GM21367 (cell line): ENCODE measurements around the gene DDX6.
"Not testable (repeated sequence)": the region's sequence is repeated elsewhere in the genome, so short reads cannot be mapped to it uniquely, and the experiment has no call there.

ENCODE experiments used
- ATAC-seq: cut with Tn5 transposase; IDR thresholded peaks from one replicate; pipeline ENCODE4 v1.9.1; 2021; ENCODE audit not compliant: unreplicated experiment

The DDX6 gene

GRCh38 chr11:118791111-118791960 is at the start of gene DDX6:
Gene DDX6 (minus strand): TSS chr11:118791164. CDS start chr11:118786251, 4,913 bp downstream.
- no peak for ATAC-seq

- ATAC-seq, result peak; percentile 62
Observed at GRCh38 chr11:118838905-118839553, 48.1 kb upstream of the DDX6 start.

- no peak for ATAC-seq
Observed at GRCh38 chr11:118837868-118838267, 46.9 kb upstream of the DDX6 start.

- ATAC-seq, result no peak
Observed at GRCh38 chr11:118834427-118835028, 43.6 kb upstream of the DDX6 start.

- no peak for ATAC-seq
Observed at GRCh38 chr11:118827118-118827517, 36.2 kb upstream of the DDX6 start.

- not testable (repeated sequence) for ATAC-seq
Observed at GRCh38 chr11:118822936-118823510, 32.1 kb upstream of the DDX6 start.

- peak; percentile 83 for ATAC-seq
Observed at GRCh38 chr11:118820412-118821357, 29.7 kb upstream of the DDX6 start.

GRCh38 chr11:118820025-118820379 is 29.0 kb upstream of the DDX6 start:
- not testable (repeated sequence) for ATAC-seq

- ATAC-seq, result no peak
Observed at GRCh38 chr11:118819334-118820024, 28.5 kb upstream of the DDX6 start.

- no peak for ATAC-seq
Observed at GRCh38 chr11:118818130-118818529, 27.2 kb upstream of the DDX6 start.

GRCh38 chr11:118813551-118813950 is 22.6 kb upstream of the DDX6 start:
- ATAC-seq, result no peak

- ATAC-seq, result no peak
Observed at GRCh38 chr11:118812485-118812884, 21.5 kb upstream of the DDX6 start.

- no peak for ATAC-seq
Observed at GRCh38 chr11:118807800-118808778, 17.1 kb upstream of the DDX6 start.

- no peak for ATAC-seq
Observed at GRCh38 chr11:118806400-118806799, 15.4 kb upstream of the DDX6 start.

GRCh38 chr11:118804094-118804493 is 13.1 kb upstream of the DDX6 start:
- ATAC-seq, result no peak

- no peak for ATAC-seq
Observed at GRCh38 chr11:118799372-118799771, 8.4 kb upstream of the DDX6 start.

- ATAC-seq, result no peak
Observed at GRCh38 chr11:118797510-118797909, 6.5 kb upstream of the DDX6 start.

GRCh38 chr11:118792570-118793124 is 1.7 kb upstream of the DDX6 start:
- ATAC-seq, result peak; percentile 59
